SIG-M5 (cell line): ENCODE measurements around the gene TLCD1.

Experiments
- DNase-seq: peaks from one replicate; lab custom pipeline; 2025; lab: John Stamatoyannopoulos, UW

Gene TLCD1

DNA sequence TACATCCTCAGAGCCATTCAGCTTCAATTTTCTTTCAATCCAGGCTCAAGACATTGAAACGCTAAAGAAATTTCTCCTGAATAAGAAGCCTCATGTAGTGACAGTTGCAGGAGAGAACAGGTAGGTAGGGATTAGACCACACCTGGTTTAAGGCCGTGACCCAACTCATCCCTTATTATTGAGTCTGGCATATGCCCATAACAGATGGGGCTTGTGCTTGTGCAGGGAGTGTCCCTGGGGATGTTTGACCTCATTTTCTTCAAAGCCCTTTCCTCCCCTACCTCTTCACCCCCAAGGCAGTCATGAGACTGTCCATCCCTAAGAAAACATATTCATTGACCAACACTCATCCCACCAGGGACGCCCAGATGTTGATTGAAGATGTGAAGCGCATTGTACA lies 39.7 kb downstream of the TLCD1 start:
- DNase-seq, result no peak

DNA sequence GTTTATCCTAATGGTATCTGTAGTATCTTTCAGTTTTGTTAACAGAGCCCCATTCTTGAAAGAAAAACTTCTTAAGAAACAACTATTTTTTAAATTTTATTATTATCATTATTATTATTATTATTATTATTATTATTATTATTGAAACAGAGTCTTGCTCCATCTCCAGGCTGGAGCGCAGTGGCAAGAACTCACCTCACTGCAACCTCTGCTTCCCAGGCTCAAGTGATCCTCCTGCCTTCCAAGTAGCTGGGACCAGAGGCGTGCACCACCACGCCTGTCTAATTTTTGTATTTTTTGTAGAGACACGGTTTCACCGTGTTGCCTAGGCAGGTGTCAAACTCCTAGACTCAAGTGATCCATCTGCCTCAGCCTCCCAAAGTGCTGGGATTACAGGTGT lies 40.7 kb downstream of the TLCD1 start:
- DNase-seq, result no peak

DNA sequence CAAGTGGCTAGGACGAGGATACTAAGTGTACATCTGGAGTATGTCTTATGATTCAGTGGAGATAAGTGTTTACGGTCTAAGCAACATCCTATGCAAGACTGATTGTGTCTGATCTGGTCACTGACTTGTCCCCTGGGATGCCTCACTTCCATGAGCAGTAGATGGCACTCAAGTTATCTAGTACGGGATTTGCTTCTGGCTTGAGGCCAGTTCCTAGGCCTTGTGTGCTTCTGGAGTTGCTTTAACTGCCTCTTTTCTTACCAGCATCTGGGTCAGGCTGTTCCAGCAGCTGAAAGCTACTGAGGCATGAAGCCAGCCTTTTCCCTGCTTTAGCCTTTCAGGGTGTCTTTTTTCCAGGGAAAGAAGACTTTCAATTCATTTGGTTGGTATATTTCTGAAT lies 41.1 kb downstream of the TLCD1 start:
- DNase-seq, result no peak

DNA sequence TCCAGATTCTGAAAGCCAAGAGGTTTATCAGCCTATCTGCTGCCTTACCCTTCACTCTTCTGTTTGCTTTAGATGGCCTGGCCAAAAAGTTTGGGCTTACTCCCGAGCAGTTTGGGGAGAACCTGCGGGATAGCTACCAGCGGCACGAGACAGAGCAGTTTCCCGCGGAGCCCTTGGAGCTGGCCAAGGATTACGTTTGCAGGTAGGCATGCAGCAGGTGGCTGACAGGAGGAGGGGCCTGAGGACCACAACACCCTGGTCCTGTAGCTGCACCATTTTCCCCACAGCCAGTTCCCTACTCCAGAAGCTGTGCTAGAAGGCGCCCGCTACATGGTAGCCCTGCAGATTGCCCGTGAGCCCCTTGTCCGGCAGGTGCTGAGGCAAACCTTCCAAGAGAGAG lies 43.4 kb downstream of the TLCD1 start:
- DNase-seq, result no peak

DNA sequence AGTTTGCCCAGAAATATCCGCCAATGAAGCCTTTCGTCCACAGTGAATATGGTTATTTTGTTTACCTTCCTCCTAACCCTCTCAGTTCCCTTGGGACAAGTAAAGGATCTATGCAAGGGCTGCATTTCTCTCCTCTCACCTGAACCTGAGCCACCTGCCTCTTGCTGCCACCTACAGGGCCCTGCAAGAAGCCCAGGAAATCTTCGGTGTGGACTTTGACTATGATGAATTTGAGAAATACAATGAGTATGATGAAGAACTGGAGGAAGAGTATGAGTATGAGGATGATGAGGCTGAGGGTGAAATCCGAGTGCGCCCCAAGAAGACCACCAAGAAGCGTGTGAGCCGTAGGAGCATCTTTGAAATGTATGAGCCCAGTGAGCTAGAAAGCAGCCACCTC lies 50.1 kb downstream of the TLCD1 start:
- DNase-seq, result no peak

DNA sequence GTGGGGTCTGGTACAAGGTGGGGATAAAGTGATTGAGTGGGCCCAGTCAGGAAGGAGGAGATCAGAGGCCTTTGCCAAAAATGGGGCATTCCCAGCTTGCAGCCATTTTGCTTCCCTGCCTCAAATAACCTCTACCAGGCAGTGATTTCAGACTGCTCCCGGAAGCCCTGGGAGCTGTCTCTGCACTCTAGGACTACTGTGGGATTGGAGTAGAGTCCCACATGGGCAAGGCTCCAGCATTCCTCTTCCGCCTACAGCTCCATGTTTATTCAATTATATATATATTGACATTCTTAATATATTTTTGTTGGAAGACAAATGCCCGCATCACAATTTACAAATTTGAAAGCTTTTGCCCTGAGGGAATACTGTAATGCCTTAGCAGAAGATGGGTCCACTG lies 50.5 kb downstream of the TLCD1 start:
- DNase-seq, result no peak
